ENCODE data around the gene KCNJ5.
A peak's percentile ranks its signal among the peaks of the same experiment; 100 is the strongest.

KCNJ5 gene

DNA sequence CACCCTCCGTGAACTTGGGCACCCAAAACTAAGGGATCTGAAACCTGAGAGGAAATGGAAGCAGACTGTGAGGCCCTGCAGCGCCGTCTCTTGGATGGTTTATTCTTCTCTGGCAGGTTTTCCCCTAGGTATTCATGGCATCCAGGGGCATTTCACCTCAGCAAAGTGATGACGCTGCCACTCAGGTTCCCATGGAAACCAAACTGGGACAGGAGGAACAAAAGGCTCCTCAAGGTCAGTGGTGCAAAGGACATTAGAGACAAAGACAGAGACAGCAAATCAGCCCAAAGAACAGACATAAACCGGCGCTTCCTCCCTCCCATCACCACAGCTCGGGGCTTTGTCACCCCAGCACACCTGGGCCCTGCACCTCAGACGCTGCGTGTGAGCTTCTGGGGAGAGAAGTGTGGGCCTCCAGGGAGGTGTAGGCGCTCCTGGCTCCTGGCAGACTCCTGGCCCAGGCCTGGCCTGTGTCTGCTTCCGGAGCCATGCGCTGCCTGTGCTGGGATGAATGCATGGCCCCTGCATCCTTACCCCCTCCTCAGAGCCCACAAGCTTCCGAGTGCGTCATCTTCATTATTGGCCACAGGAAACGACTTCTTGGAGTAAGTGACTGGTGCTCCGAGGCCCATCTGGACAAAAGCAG, 45.6 kb downstream of the KCNJ5 start:
- DNase-seq, result peak; percentile 20

- DNase-seq, result no peak
These were observed 46.3 kb downstream of the KCNJ5 start for GRCh38 chr11:128937480-128937879.

- no peak for DNase-seq
These were observed 47.2 kb downstream of the KCNJ5 start for GRCh38 chr11:128938156-128938885.

GRCh38 chr11:128939591-128939990, 48.4 kb downstream of the KCNJ5 start:
- DNase-seq, result no peak

- DNase-seq, result no peak
These were observed 49.0 kb downstream of the KCNJ5 start for GRCh38 chr11:128940156-128940555.

- DNase-seq, result no peak
These were observed 49.4 kb downstream of the KCNJ5 start for GRCh38 chr11:128940603-128941002.

DNA sequence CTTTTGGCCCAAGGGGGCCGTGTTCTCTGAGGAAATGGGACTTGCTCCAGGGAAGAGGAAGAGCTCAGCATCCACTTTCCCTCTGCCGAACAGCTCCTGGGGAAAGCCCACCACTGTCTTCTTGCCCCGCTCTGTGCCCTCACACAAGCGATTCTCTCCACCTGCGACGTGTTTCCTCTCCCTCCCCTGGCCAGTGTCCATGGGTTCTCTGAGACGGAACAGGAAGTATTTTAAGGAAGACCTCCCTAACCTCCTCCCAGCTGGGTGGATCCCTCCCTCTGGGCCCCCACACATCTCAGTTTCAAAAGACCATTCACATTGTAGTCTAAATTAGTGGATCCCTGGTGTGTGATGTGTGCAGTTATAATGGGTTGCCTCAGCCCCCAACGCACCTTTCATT, 50.0 kb downstream of the KCNJ5 start:
- no peak for DNase-seq

- DNase-seq, result no peak
These were observed 50.6 kb downstream of the KCNJ5 start for GRCh38 chr11:128941573-128942271.

- DNase-seq, result no peak
These were observed 51.1 kb downstream of the KCNJ5 start for GRCh38 chr11:128942272-128942612.

DNA sequence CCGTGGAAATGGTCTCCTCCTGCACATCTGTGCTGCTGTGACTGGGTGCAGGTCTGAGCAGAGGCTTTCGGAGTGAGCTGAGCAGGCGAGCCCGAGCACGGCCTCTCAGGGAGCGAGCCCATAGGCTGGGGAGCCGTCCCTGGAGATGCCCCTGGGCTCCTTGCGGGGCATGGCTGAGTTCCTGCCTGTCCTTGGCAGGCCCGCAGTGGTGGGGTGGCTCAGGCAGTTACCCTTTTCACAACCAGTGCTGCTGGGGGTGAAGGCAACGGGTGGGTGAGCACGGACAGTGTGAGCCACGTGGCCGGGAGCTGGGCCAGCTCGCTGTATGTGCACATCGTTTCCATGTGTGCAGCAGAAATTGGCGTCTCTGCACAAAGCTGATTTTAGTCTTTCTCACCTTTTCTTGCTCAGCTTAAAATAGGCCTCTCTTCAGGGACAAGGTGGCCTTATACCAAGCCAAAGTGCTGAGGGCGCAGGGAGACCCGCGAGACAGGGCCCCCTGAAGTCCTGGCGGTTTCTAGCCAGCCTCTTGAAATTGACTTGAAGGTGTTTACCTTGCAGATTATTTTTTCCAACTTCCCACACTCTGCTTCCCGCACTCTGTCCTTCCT, 51.8 kb downstream of the KCNJ5 start, which contains the start of gene TP53AIP1:
TP53AIP1 (minus strand) TSS at position 55 of the 611 bp plus-strand sequence. CDS start 5,053 bp downstream, outside the sequence.
- no peak for DNase-seq

DNA sequence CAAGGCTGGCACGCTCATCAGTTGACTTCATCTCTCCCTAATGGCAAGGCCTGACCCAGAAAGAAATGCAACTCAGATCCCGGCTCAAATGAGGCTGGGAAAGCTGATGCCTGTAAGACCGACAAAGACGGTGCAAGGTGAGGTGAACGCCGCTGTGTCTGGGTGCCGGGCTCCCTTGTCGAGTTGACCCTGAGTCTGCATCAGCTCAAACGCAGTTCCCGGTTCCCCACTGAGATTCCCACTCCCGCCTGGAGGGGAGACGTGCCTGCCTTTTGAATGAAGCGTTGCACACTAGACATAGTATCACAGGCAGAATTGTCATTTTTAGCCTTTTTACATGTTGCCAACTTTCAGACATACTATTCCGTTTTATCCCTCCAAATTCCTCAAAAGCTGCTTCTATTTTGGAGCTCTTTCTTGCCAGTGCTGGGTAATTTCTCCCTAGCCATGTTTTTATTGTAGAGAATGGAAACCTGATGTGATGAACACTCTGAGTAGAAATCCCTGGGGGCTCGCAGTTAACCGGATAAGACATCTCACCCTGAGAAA, 52.3 kb downstream of the KCNJ5 start:
- DNase-seq, result no peak

GRCh38 chr11:128946648-128947047, 55.5 kb downstream of the KCNJ5 start:
- DNase-seq, result no peak

- DNase-seq, result no peak
These were observed 56.6 kb downstream of the KCNJ5 start for GRCh38 chr11:128947773-128948172.

DNA sequence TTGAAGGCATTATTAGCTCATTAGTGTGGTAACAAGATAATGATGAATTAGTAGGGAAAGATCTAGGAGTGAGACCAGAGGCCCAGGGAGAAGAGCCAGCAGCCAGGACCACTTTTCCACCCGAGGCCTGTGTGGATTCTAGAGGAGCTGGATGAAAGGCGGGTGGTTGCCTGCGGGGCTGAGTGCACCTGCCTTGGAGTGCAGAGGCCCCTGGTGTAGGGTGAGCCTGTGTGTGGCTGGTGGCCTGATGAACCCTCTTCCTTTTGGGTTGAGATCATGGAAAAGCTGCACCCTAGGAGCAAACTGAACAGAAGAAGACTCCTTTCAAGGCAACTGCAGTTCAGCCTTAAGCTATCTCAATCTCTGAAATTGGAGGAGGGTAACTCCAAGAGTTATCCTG, 57.4 kb downstream of the KCNJ5 start:
- no peak for DNase-seq

- no peak for DNase-seq
These were observed 58.8 kb downstream of the KCNJ5 start for GRCh38 chr11:128949791-128950454.

- no peak for DNase-seq
These were observed 62.0 kb downstream of the KCNJ5 start for GRCh38 chr11:128953151-128953550.

- no peak for DNase-seq
These were observed 64.5 kb downstream of the KCNJ5 start for GRCh38 chr11:128955636-128956035.

GRCh38 chr11:128956401-128957201, 65.4 kb downstream of the KCNJ5 start:
- peak; percentile 14 for DNase-seq

- DNase-seq, result no peak
These were observed 66.0 kb downstream of the KCNJ5 start for GRCh38 chr11:128957202-128957482.

- no peak for DNase-seq
These were observed 70.5 kb downstream of the KCNJ5 start for GRCh38 chr11:128961645-128962044.

DNA sequence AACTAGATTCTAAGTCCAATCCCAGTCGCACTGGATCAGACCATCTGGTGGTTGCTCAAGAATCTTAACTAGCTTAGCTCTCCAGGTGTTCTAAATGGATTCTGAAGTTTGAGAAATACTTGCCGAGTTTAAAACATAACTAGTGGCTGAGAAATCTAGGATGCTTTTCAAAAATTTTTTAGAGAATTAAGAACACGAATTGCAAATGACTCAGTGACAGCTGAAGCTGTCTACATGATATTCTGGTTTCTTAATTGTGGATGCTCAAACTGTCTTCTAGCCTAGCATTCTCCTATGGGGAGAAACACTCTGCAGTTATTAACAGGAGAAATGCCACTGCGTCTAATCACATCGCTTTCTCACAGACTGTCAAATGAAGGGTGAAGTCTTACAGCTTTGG, 71.7 kb downstream of the KCNJ5 start:
- no peak for DNase-seq

GRCh38 chr11:128963744-128964325, 72.7 kb downstream of the KCNJ5 start:
- no peak for DNase-seq

All from NCI-H1436 treated with DMSO at 0.1 percent for 48 hours (cell line).